Mesothelial cell of epicardium (in vitro differentiated cells): ENCODE results near the gene LMNB1. TPM values are rescaled to one million over a fixed set of nuclear protein-coding genes. Genes with fewer than 3 reads are reported as not detected.

ENCODE experiments used
- DNase-seq, 2 experiments: peaks; one replicate each; pipeline ENCODE4 v3.0.0; 2021; ENCODE audit warnings: low spot score in 2 of 2; ENCODE audit not compliant: unreplicated experiment in 2 of 2
- H3K27ac Mint-ChIP-seq: 2 replicates; pipeline ENCODE4 v1.8.0; 2021; ENCODE audit warnings: mixed read lengths
- H3K27me3 Mint-ChIP-seq: 2 replicates; pipeline ENCODE4 v1.8.0; 2021; ENCODE audit warnings: low read depth, mixed read lengths
- H3K36me3 Mint-ChIP-seq: 2 replicates; pipeline ENCODE4 v1.8.0; 2021; ENCODE audit warnings: mixed read lengths
- H3K4me1 Mint-ChIP-seq: 2 replicates; pipeline ENCODE4 v1.8.0; 2021; ENCODE audit warnings: mixed read lengths
- H3K4me3 Mint-ChIP-seq: 2 replicates; pipeline ENCODE4 v1.8.0; 2021; ENCODE audit warnings: mild to moderate bottlenecking, moderate library complexity, mixed read lengths
- H3K9me3 Mint-ChIP-seq: 2 replicates; pipeline ENCODE4 v1.8.0; 2021; ENCODE audit warnings: mixed read lengths
- CTCF ChIP-seq: fragments of 200-600 bp; sonication (generic); IDR thresholded peaks from one replicate; pipeline ENCODE4 v1.5.0; 2021; ENCODE audit warnings: antibody characterized with exemption; ENCODE audit not compliant: unreplicated experiment
- total RNA-seq: library from RNA; stranded (reverse); gene quantifications from 3 replicates; pipeline ENCODE4 v1.2.1, GENCODE V29; 2021

The LMNB1 gene
- total RNA-seq, 1 donor from 2014 or later: 84.4 TPM

DNA sequence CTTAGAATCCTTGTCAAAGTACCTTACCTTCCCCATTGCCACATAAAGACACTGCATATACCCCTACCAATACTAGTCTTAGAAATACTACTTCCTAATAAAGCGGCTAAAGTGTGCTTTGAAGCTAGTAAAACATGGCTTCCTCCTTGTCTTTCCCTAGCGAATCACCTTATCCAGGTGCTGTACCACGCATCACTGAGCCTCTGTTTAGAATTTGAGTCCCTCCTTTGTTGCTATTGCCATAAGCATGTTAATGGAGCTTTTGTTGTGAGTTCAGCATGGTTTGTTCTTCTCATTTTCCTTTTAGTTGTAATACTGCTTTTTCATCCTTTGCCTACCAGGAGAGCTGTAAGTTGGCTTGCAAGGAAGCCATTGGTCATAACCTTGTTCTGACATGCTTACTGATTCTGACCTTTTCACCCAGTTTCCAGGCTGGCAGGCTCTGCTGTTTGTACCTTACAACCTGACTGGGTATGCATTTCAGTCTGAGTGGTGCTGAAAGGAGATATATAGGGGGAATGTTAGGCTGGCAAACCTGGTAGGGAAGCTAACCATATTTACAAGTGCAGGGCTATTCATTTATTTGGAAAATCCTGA, 49.8 kb downstream of the LMNB1 start:
- Mint-ChIP-seq H3K36me3 (peaks cover 34% of the 10 kb centered on the region), H3K27ac (no peak overlapping the region), H3K9me3 (no peaks in the 10 kb centered on the region), H3K27me3 (no peaks in the 10 kb centered on the region), H3K4me1 (peaks cover 5% of the 10 kb centered on the region), H3K4me3 (no peak overlapping the region)
- DNase-seq: no peak
- no peak for TF ChIP-seq CTCF

- H3K4me3 Mint-ChIP-seq: no peak overlapping the region
These were observed 52.2 kb downstream of the LMNB1 start for GRCh38 chr5:126829098-126829497.

DNA sequence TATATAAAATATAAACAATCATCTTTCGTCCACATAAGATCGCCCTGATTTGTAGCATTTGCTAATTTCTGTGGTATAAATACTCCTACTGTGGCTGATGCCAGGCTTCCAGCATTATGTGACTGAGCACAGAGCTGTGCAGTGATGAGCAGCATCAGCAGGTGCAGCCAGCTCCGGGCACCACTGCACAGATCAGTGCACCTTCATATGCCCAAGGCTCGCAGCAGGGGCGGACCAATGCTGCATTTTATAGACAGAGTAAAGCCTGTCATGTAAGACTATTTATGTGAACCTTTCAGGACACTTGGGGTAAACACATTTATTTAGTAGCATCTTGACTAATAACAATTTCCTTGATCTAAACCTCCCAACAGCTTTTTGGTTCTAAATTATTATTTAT, 53.1 kb downstream of the LMNB1 start:
- Mint-ChIP-seq H3K27ac (no peak overlapping the region), H3K9me3 (no peaks in the 10 kb centered on the region), H3K36me3 (peaks cover 50% of the 10 kb centered on the region), H3K4me3 (no peak overlapping the region), H3K4me1 (no peaks in the 10 kb centered on the region), H3K27me3 (no peaks in the 10 kb centered on the region)
- DNase-seq: no peak
- TF ChIP-seq CTCF: no peak

More at GRCh38 chr5:126829098-126829497, 52.2 kb downstream of the LMNB1 start:
- Mint-ChIP-seq H3K27ac (no peak overlapping the region), H3K36me3 (peaks cover 43% of the 10 kb centered on the region), H3K9me3 (no peaks in the 10 kb centered on the region), H3K27me3 (no peaks in the 10 kb centered on the region), H3K4me1 (no peaks in the 10 kb centered on the region)
- DNase-seq: no peak
- no peak for TF ChIP-seq CTCF

- H3K9me3 Mint-ChIP-seq: no peaks in the 10 kb centered on the region
- H3K27me3 Mint-ChIP-seq: no peaks in the 10 kb centered on the region
- no peak for TF ChIP-seq CTCF
- H3K27ac Mint-ChIP-seq: no peak overlapping the region
- no peak for DNase-seq
- no peak overlapping the region for H3K4me3 Mint-ChIP-seq
- H3K36me3 Mint-ChIP-seq: peaks cover 49% of the 10 kb centered on the region
- H3K4me1 Mint-ChIP-seq: no peaks in the 10 kb centered on the region
These were observed 54.2 kb downstream of the LMNB1 start for GRCh38 chr5:126831156-126831555.

- H3K4me3 Mint-ChIP-seq: no peak overlapping the region
- H3K9me3 Mint-ChIP-seq: no peaks in the 10 kb centered on the region
- peaks cover 29% of the 10 kb centered on the region for H3K4me1 Mint-ChIP-seq
- no peak overlapping the region for H3K27ac Mint-ChIP-seq
- H3K27me3 Mint-ChIP-seq: peaks cover 8% of the 10 kb centered on the region
- H3K36me3 Mint-ChIP-seq: peaks cover 29% of the 10 kb centered on the region
- DNase-seq: no peak
- no peak for TF ChIP-seq CTCF
These were observed 59.8 kb downstream of the LMNB1 start for GRCh38 chr5:126836778-126837177.

- peaks cover 29% of the 10 kb centered on the region for H3K36me3 Mint-ChIP-seq
These were observed 60.3 kb downstream of the LMNB1 start for GRCh38 chr5:126837242-126837641.

More at GRCh38 chr5:126837242-126837641, 60.3 kb downstream of the LMNB1 start:
- Mint-ChIP-seq H3K27ac (peak overlapping the region; percentile 23), H3K4me1 (peaks cover 33% of the 10 kb centered on the region), H3K4me3 (no peak overlapping the region), H3K27me3 (peaks cover 13% of the 10 kb centered on the region), H3K9me3 (no peaks in the 10 kb centered on the region)
- no peak for TF ChIP-seq CTCF
- no peak for DNase-seq
